HepG2 (cell line): ENCODE results near the gene TPD52L2. TPM values are rescaled to one million over a fixed set of nuclear protein-coding genes. Genes with fewer than 3 reads are reported as not detected.

Experiments used
- GPBP1L1 ChIP-seq: sonication (generic); formaldehyde crosslinking; IDR thresholded peaks from 2 replicates; pipeline ENCODE4 v1.5.0; 2020; ENCODE audit warnings: mild to moderate bottlenecking, missing genetic modification reagents
- MEF2D ChIP-seq: sonication (generic); formaldehyde crosslinking; IDR thresholded peaks from 2 replicates; pipeline ENCODE4 v1.5.1; 2020; ENCODE audit warnings: mild to moderate bottlenecking, missing genetic modification reagents
- PCBP1 ChIP-seq: fragments of 200-400 bp; formaldehyde crosslinking; IDR thresholded peaks from 2 replicates; pipeline ENCODE4 v1.6.1; 2017; ENCODE audit warnings: mild to moderate bottlenecking, low read depth, low read length, borderline replicate concordance
- PRDM4 ChIP-seq: sonication (generic); formaldehyde crosslinking; IDR thresholded peaks from 2 replicates; pipeline ENCODE4 v1.9.0; 2021; ENCODE audit warnings: missing genetic modification reagents, borderline replicate concordance
- SCMH1 ChIP-seq: sonication (generic); formaldehyde crosslinking; IDR thresholded peaks from 2 replicates; pipeline ENCODE4 v1.9.0; 2021; ENCODE audit warnings: missing genetic modification reagents, mild to moderate bottlenecking, borderline replicate concordance
- SP4 ChIP-seq: sonication (generic); formaldehyde crosslinking; IDR thresholded peaks from 2 replicates; pipeline ENCODE4 v1.8.1; 2023; ENCODE audit warnings: mild to moderate bottlenecking, missing genetic modification reagents
- STAT5B ChIP-seq: sonication (generic); formaldehyde crosslinking; IDR thresholded peaks from 2 replicates; pipeline ENCODE4 v1.4.0; 2020; ENCODE audit warnings: missing genetic modification reagents
- ZFP91 ChIP-seq: sonication (generic); formaldehyde crosslinking; IDR thresholded peaks from 2 replicates; pipeline ENCODE4 v1.9.0; 2022; ENCODE audit warnings: missing genetic modification reagents, mild to moderate bottlenecking, borderline replicate concordance
- ZNF282 ChIP-seq: fragments of 450-650 bp; IDR thresholded peaks from 2 replicates; pipeline ENCODE4 v1.6.1; 2018; ENCODE audit not compliant: partially characterized antibody
- ZNF292 ChIP-seq: sonication (generic); formaldehyde crosslinking; IDR thresholded peaks from 2 replicates; pipeline ENCODE4 v1.8.1; 2022; ENCODE audit warnings: mild to moderate bottlenecking, low read depth, missing genetic modification reagents, borderline replicate concordance
- ZNF674 ChIP-seq: sonication (generic); formaldehyde crosslinking; IDR thresholded peaks from 2 replicates; pipeline ENCODE4 v1.5.0; 2020; ENCODE audit warnings: low read depth, mild to moderate bottlenecking, missing genetic modification reagents
- ZNF879 ChIP-seq: sonication (generic); formaldehyde crosslinking; IDR thresholded peaks from 2 replicates; pipeline ENCODE4 v1.8.1; 2023; ENCODE audit warnings: missing genetic modification reagents
- polyA plus RNA-seq, 8 experiments: library from polyadenylated mRNA; depleted of rRNA in 3 of 8; stranded (reverse) in 7 of 8; unstranded in 1 of 8; fragments of >200 nt; fragmentation: Illumina TruSeq in 4 of 8; extraction: Trizol in 4 of 8; gene quantifications; 2 replicates each; pipeline versions ENCODE4 v1.2.1 to v1.2.3, GENCODE V29; 2011 to 2016; ENCODE audit warnings: low read depth in 4 of 8, missing spikeins in 1 of 8, mixed read lengths in 1 of 8; ENCODE audit not compliant: insufficient read depth in 1 of 8
- total RNA-seq, 5 experiments: library from RNA; depleted of rRNA; stranded (reverse); fragments of >200 nt; fragmentation: Illumina TruSeq; extraction: Trizol; gene quantifications; 2 replicates each; pipeline ENCODE4 v1.2.3, GENCODE V29; 2016; ENCODE audit warnings: low read depth in 1 of 5
- TF ChIP-seq, protein P1 (sequence below): sonication (generic); formaldehyde crosslinking; IDR thresholded peaks from 2 replicates; pipeline ENCODE4 v1.8.1; 2023; ENCODE audit warnings: missing genetic modification reagents, inconsistent platforms, borderline replicate concordance
- TF ChIP-seq, protein P2 (sequence below): IDR thresholded peaks from 2 replicates; pipeline ENCODE4 v1.6.1; 2016; ENCODE audit warnings: missing biosample characterization, missing genetic modification reagents, low read depth
- TF ChIP-seq, protein P3 (sequence below): IDR thresholded peaks from 2 replicates; pipeline ENCODE4 v1.6.1; 2016

Gene TPD52L2
- total and polyA plus RNA-seq, 2 of the 13 experiments (the other 11 are each of a cell fraction or from before 2014, with no cell fraction given): 156 to 184 TPM

DNA sequence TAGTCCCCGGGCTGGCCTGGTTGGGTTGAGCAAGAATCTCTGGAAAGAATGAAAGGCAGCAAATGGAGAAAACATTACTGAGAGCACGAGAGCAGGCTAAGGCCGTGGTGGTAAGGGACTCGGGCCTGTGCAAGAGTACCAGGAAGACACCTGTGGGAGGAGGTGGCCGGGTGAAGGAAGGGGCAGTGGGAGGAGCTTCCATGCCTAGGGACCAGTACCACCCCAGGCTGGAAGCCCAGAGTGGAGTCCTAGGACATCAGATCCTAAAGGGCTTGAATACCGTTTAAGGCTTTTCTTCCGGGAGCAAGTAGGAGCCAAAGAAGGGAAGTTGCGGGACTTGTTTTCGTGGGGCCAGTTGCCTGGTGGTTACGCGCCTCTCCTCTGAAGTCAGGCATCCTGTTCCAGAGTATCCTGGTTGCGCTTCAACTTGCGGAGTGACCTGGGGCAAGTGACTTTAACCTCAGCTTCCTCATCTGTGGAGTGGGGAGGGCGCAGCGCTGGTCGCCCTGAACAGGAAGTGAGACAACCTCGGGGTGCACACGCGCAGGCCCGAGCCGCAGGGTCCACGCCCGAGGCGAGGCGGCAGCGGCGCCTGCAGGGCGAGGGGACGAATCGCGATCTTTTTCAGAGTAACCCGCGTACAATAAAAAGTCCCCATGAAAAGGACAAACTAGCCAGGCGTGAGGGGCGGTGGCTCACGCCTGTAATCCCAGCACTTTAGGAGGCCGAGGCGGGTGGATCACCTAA is 1.1 kb upstream of the TPD52L2 start (continued):
- TF ChIP-seq MEF2D (CRISPR knock-in tag): peak; percentile 86
- TF ChIP-seq PCBP1: no peak; the same call in 1 of the 2 replicates
- TF ChIP-seq PRDM4 (CRISPR knock-in tag): peak; percentile 85; the same call in 1 of the 2 replicates
- no peak for TF ChIP-seq STAT5B (CRISPR knock-in tag)
- TF ChIP-seq, protein P1, sequence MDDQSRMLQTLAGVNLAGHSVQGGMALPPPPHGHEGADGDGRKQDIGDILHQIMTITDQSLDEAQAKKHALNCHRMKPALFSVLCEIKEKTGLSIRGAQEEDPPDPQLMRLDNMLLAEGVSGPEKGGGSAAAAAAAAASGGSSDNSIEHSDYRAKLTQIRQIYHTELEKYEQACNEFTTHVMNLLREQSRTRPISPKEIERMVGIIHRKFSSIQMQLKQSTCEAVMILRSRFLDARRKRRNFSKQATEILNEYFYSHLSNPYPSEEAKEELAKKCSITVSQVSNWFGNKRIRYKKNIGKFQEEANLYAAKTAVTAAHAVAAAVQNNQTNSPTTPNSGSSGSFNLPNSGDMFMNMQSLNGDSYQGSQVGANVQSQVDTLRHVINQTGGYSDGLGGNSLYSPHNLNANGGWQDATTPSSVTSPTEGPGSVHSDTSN (CRISPR knock-in tag): no peak
- peak; percentile 85; the same call in 1 of the 2 replicates for TF ChIP-seq ZNF674 (CRISPR knock-in tag)
- TF ChIP-seq ZNF879: 0 out of 2 replicates have a peak, but pooled peaks have one; percentile 71
- TF ChIP-seq ZNF292 (CRISPR knock-in tag): no peak
- no peak for TF ChIP-seq ZNF282
- TF ChIP-seq GPBP1L1 (CRISPR knock-in tag): no peak
- TF ChIP-seq ZFP91: peak; percentile 87; the same call in 1 of the 2 replicates
- TF ChIP-seq SCMH1 (CRISPR knock-in tag): no peak
- TF ChIP-seq SP4 (CRISPR knock-in tag): peak; percentile 75; the same call in 1 of the 2 replicates
- TF ChIP-seq, protein P2, sequence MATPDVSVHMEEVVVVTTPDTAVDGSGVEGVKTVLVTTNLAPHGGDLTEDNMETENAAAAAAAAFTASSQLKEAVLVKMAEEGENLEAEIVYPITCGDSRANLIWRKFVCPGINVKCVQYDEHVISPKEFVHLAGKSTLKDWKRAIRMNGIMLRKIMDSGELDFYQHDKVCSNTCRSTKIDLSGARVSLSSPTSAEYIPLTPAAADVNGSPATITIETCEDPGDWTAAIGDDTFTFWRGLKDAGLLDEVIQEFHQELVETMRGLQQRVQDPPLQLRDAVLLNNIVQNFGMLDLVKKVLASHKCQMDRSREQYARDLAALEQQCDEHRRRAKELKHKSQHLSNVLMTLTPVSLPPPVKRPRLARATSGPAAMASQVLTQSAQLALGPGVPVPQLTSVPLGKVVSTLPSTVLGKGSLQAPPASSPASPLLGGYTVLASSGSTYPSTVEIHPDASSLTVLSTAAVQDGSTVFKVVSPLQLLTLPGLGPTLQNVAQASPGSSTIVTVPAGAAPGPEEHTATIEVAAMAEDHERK (CRISPR knock-in tag): no peak
- TF ChIP-seq, protein P3, sequence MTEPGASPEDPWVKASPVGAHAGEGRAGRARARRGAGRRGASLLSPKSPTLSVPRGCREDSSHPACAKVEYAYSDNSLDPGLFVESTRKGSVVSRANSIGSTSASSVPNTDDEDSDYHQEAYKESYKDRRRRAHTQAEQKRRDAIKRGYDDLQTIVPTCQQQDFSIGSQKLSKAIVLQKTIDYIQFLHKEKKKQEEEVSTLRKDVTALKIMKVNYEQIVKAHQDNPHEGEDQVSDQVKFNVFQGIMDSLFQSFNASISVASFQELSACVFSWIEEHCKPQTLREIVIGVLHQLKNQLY (CRISPR knock-in tag): peak; percentile 54; the same call in 1 of the 2 replicates
